Naive thymus-derived CD8-positive, alpha-beta T cell (primary cell): ENCODE results near the gene GATA3. TPM values are rescaled to one million over a fixed set of nuclear protein-coding genes. Genes with fewer than 3 reads are reported as not detected.

Source experiments
- ATAC-seq, 2 donors: fragments of 150-1000 bp; cut with Tn5 transposase in 1 of 2; sonication (Bioruptor Pico), chemical (Tn5 transposase) in 1 of 2; 1 replicate in 1 of 2; 2 replicates in 1 of 2; pipeline ENCODE4 v1.10.0; 2021; ENCODE audit warnings: mild to moderate bottlenecking in 2 of 2, moderate library complexity in 2 of 2
- POLR2A ChIA-PET: fragments of 350-600 bp; sonication (Branson Sonifier 250); formaldehyde crosslinking; loops from one replicate; lab custom pipeline; 2021; ENCODE audit warnings: antibody characterized with exemption; lab: Charles Lee
- DNase-seq, 10 donors: peaks; one replicate each; pipeline versions ENCODE4 v3.0.0 to v3.0.0-alpha.2; 2020 to 2022
- H3K27ac Mint-ChIP-seq, 10 donors: one replicate each; pipeline ENCODE4 v1.8.0; 2020 to 2022; ENCODE audit warnings: mild to moderate bottlenecking in 10 of 10, mixed read lengths in 10 of 10, moderate library complexity in 4 of 10, inconsistent platforms in 1 of 10
- H3K27me3 Mint-ChIP-seq, 5 donors: one replicate each; pipeline ENCODE4 v1.8.0; 2021 to 2022; ENCODE audit warnings: mixed read lengths in 5 of 5
- H3K36me3 Mint-ChIP-seq, 3 donors: one replicate each; pipeline ENCODE4 v1.8.0; 2020 to 2022; ENCODE audit warnings: mixed read lengths in 3 of 3, mild to moderate bottlenecking in 2 of 3, inconsistent platforms in 1 of 3
- H3K4me1 Mint-ChIP-seq, 4 donors: one replicate each; pipeline ENCODE4 v1.8.0; 2021 to 2022; ENCODE audit warnings: mixed read lengths in 4 of 4
- H3K4me3 Mint-ChIP-seq, 10 donors: one replicate each; pipeline ENCODE4 v1.8.0; 2020 to 2022; ENCODE audit warnings: mild to moderate bottlenecking in 10 of 10, mixed read lengths in 10 of 10, moderate library complexity in 6 of 10, inconsistent platforms in 1 of 10
- H3K9me3 Mint-ChIP-seq, 9 donors: one replicate each; pipeline ENCODE4 v1.8.0; 2020 to 2022; ENCODE audit warnings: mixed read lengths in 9 of 9, mild to moderate bottlenecking in 3 of 9, inconsistent platforms in 1 of 9, moderate library complexity in 1 of 9
- polyA plus RNA-seq, 3 donors: library from polyadenylated mRNA; unstranded; fragments of 300-500 nt; fragmentation: Illumina TruSeq; gene quantifications; one replicate each; pipeline ENCODE4 v1.2.3, GENCODE V29; 2021
- total RNA-seq, 8 experiments: library from RNA in 2 of 8; stranded (reverse) in 2 of 8; gene quantifications; one replicate each; pipeline ENCODE4 v1.2.3 and lab custom pipeline; 2021 to 2026

The GATA3 gene
- total and polyA plus RNA-seq, 5 experiments from 2014 or later = 20.5 to 27.7 (median 23.9) TPM

DNA sequence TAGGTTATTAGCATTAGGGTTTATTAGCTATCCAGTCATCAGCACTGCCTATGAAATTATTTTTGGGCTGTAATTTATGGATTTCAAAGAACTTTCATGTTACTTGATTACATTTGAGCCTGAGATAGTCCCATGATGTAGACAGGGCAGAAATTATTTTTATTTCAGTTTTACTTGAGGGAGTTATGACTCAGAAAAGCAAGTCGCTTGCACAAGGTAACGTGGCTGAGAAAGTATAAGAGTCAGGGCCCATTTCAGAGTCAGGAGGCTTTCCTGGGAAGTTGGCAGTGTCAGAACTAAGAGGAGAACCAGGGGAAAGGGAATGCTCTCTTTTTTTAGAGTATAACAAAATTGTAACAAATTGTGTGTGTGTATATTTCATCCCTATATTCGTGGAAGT is 16.5 kb downstream of the GATA3 start:
- POLR2A ChIA-PET = interaction anchor here (1.3 to 1.5 kb wide), 2 partner anchors 10 to 15 kb away, joined by 4 read pairs; no protein-coding TSS in a partner anchor
- no peak for ATAC-seq
- Mint-ChIP-seq H3K4me1 (peaks cover 15 to 68% (median 49%) of the 10 kb centered on the region in 4 donors), H3K36me3 (peaks cover 14 to 100% (median 46%) of the 10 kb centered on the region in 3 donors), H3K4me3 (peak overlapping the region in 1 of 10 donors; percentile 44), H3K27ac (peak overlapping the region in 4 of 10 donors; percentile 34 to 84 (median 72)), H3K27me3 (no peaks in the 10 kb centered on the region), H3K9me3 (no peaks in the 10 kb centered on the region)
- DNase-seq = no peak

DNA sequence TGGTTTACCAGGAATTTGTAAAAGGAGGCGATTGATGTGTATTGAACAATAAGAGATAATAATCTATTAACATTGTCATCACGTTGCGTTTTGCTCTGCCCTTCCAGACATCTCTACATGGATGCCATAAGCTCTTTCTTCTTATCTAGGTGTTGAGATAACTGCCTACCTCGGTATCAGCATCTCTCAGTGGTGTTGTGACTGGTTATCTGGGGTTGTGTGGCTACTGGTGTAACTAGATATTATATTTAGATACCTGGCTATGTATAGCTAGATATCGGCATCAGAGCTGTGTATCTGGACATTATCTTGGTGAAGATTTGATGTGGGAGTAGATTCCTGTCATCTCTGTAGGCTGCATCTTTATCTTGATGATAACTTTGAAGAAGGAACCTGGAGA is 17.2 kb downstream of the GATA3 start:
- H3K9me3 Mint-ChIP-seq = no peaks in the 10 kb centered on the region
- peaks cover 12 to 61% (median 42%) of the 10 kb centered on the region in 4 donors for H3K4me1 Mint-ChIP-seq
- H3K36me3 Mint-ChIP-seq = peaks cover 14 to 97% (median 41%) of the 10 kb centered on the region in 3 donors
- POLR2A ChIA-PET = interaction anchor here (0.8 to 1.3 kb wide), 2 partner anchors 9 to 11 kb away, joined by 3 to 4 read pairs; no protein-coding TSS in a partner anchor
- ATAC-seq (no peak), DNase-seq (no peak)
- H3K27ac Mint-ChIP-seq = peak overlapping the region in 8 of 10 donors; percentile 4 to 85 (median 56)
- no peak overlapping the region for H3K4me3 Mint-ChIP-seq
- no peaks in the 10 kb centered on the region for H3K27me3 Mint-ChIP-seq

DNA sequence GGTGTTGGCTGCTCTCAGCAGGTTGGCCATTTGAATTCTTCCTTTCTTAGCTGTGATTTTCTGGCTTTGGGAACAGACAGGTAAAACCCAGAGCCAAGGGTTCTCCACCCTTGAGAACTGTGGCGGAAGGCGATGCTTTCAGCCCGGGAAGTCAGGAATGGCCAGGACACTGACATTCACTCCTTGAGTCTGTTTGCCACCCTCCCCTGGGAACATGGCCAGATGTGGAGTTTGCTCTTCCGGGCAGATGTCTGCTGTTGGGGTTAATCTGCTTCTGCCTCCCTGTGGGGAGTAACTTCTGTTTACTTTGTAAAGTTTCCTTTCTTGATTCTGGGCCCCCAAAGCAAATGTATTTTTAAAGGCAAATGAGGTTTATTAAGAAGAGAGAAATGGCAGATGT is 17.7 kb downstream of the GATA3 start:
- no peak for DNase-seq
- peak overlapping the region in 8 of 10 donors; percentile 14 to 84 (median 24) for H3K27ac Mint-ChIP-seq
- POLR2A ChIA-PET = interaction anchor here (0.8 to 1.3 kb wide), 2 partner anchors 10 to 11 kb away, joined by 3 to 4 read pairs; no protein-coding TSS in a partner anchor
- peaks cover 12 to 56% (median 39%) of the 10 kb centered on the region in 4 donors for H3K4me1 Mint-ChIP-seq
- peaks cover 10 to 92% (median 35%) of the 10 kb centered on the region in 3 donors for H3K36me3 Mint-ChIP-seq
- H3K27me3 Mint-ChIP-seq = no peaks in the 10 kb centered on the region
- no peak for ATAC-seq
- H3K4me3 Mint-ChIP-seq = peak overlapping the region in 1 of 10 donors; percentile 24
- no peaks in the 10 kb centered on the region for H3K9me3 Mint-ChIP-seq

DNA sequence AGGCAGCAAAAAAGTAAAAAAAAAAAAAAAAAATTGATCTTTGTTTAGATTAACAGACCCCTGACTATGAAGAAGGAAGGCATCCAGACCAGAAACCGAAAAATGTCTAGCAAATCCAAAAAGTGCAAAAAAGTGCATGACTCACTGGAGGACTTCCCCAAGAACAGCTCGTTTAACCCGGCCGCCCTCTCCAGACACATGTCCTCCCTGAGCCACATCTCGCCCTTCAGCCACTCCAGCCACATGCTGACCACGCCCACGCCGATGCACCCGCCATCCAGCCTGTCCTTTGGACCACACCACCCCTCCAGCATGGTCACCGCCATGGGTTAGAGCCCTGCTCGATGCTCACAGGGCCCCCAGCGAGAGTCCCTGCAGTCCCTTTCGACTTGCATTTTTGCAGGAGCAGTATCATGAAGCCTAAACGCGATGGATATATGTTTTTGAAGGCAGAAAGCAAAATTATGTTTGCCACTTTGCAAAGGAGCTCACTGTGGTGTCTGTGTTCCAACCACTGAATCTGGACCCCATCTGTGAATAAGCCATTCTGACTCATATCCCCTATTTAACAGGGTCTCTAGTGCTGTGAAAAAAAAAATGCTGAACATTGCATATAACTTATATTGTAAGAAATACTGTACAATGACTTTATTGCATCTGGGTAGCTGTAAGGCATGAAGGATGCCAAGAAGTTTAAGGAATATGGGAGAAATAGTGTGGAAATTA is 19.4 kb downstream of the GATA3 start:
- no peaks in the 10 kb centered on the region for H3K9me3 Mint-ChIP-seq
- H3K36me3 Mint-ChIP-seq = peaks cover 17 to 84% (median 26%) of the 10 kb centered on the region in 3 donors
- ATAC-seq = no peak
- POLR2A ChIA-PET = no interaction called here
- H3K27ac Mint-ChIP-seq = peak overlapping the region in 4 of 10 donors; percentile 11 to 79 (median 50)
- H3K4me1 Mint-ChIP-seq = peaks cover 15 to 42% (median 33%) of the 10 kb centered on the region in 4 donors
- no peak for DNase-seq
- no peaks in the 10 kb centered on the region for H3K27me3 Mint-ChIP-seq
- peak overlapping the region in 1 of 10 donors; percentile 41 for H3K4me3 Mint-ChIP-seq

DNA sequence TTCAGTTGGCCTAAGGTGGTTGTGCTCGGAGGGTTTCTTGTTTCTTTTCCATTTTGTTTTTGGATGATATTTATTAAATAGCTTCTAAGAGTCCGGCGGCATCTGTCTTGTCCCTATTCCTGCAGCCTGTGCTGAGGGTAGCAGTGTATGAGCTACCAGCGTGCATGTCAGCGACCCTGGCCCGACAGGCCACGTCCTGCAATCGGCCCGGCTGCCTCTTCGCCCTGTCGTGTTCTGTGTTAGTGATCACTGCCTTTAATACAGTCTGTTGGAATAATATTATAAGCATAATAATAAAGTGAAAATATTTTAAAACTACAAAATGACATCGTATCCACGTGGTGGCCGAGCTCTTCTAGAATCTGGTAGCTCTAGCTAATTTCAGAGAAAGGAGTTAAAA is 20.4 kb downstream of the GATA3 start:
- POLR2A ChIA-PET = no interaction called here
- Mint-ChIP-seq H3K36me3 (peaks cover 12 to 77% (median 25%) of the 10 kb centered on the region in 3 donors), H3K27me3 (no peaks in the 10 kb centered on the region), H3K4me1 (peaks cover 13 to 33% (median 26%) of the 10 kb centered on the region in 4 donors), H3K27ac (peak overlapping the region in 2 of 10 donors; percentile 0 to 74), H3K9me3 (no peaks in the 10 kb centered on the region), H3K4me3 (no peak overlapping the region)
- no peak for DNase-seq
- no peak for ATAC-seq

DNA sequence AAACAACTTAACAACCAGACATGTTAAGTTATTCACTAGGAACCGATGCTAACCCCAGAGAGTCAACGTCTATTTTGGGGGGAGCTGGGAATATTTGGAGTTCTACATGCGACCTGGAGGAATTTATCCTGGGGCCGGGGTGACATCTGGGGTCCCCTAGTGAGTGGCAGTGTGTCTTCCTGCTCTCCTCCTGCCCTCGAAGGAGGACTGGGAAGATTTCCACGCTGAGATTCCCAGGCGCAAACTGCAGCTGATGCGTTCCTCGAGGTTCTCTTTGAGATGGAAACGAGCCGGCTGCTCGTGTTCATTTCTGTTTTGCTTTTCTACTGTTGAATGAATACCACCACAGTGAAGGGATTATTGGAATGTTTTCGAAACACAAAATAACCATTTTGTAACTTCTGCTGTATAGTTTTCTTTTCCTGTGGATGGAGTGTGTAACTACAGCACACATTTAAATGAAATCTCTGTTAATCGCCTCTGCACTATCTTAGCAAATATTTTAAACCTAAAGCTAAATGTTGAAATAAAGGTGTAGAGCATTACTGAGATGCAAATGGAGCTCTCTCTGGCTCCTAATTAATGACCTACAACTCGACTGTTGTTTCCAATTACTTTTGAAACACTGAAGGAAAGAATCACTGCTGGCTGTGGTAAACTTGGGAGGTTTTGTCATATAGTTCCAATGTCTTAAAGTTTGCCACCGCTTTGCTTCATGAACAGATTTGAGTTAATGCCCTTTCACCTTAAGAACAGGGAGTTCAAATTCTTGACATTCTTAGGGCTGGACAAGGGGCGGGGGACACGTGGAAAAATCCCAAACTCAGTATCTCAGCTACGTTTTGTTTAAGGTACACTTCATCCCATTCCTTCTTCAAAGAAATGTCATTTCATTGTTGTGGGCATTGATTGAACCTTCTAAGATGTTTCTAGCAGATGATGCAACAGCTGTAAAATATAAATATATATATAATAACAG is 21.1 kb downstream of the GATA3 start:
- peak overlapping the region in 2 of 10 donors; percentile 34 to 40 for H3K27ac Mint-ChIP-seq

DNA sequence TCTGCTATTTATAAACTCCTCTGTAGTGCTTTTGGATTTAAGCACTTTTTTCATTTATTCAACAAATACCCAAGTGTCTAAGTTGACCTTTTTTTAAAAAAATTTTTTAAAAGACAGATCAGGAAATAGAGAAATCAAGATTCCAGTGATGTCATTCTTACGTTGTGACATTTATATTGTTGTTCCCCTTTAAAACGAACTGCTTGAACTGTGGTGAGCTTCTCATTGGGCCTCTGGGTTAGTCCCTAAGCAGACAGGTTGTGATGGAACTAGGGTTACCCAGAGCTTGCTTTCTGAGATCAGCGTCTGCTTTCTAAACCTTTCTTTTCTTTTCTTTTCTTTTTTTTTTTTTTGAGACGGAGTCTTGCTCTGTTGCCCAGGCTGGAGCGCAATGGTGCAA is 22.4 kb downstream of the GATA3 start:
- Mint-ChIP-seq H3K27ac (no peak overlapping the region), H3K9me3 (no peaks in the 10 kb centered on the region), H3K4me1 (peaks cover 8 to 18% (median 13%) of the 10 kb centered on the region in 4 donors), H3K27me3 (no peaks in the 10 kb centered on the region), H3K36me3 (peaks cover 12 to 66% (median 26%) of the 10 kb centered on the region in 3 donors), H3K4me3 (no peak overlapping the region)
- POLR2A ChIA-PET = no interaction called here
- DNase-seq (no peak), ATAC-seq (no peak)

More for the DNA sequence above, 21.1 kb downstream of the GATA3 start:
- Mint-ChIP-seq H3K4me1 (peaks cover 10 to 28% (median 23%) of the 10 kb centered on the region in 4 donors), H3K27me3 (no peaks in the 10 kb centered on the region), H3K9me3 (no peaks in the 10 kb centered on the region), H3K36me3 (peaks cover 12 to 72% (median 20%) of the 10 kb centered on the region in 3 donors), H3K4me3 (no peak overlapping the region)
- no peak for ATAC-seq
- POLR2A ChIA-PET = interaction anchor here (0.5 kb wide), 1 partner anchor 37 kb away, joined by 4 read pairs; no protein-coding TSS in a partner anchor
- DNase-seq = no peak

DNA sequence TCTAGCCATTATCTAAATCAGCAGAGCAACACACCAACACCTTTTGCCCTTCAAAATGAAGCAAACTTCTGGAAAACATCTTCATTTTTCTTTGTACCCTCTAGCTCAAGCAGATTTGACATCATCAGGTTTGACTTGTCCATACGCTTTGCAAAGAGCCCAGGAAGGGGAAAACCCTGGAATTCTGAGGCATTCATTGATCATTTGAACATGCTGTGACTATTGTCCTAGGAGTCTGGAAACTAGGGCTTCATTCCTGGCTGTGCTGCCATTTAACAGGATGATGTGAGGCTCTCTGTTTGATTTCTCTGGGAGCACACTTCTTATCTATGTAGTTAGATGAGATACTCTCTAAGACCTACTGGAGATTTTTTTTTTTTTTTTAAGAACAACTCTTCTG is 23.5 kb downstream of the GATA3 start:
- POLR2A ChIA-PET = no interaction called here
- ATAC-seq (no peak), DNase-seq (no peak)
- Mint-ChIP-seq H3K27me3 (no peaks in the 10 kb centered on the region), H3K27ac (peak overlapping the region in 1 of 10 donors; percentile 29), H3K4me1 (peaks cover 0 to 14% (median 9%) of the 10 kb centered on the region in 4 donors), H3K36me3 (peaks cover 11 to 55% (median 27%) of the 10 kb centered on the region in 3 donors), H3K4me3 (no peak overlapping the region), H3K9me3 (no peaks in the 10 kb centered on the region)

DNA sequence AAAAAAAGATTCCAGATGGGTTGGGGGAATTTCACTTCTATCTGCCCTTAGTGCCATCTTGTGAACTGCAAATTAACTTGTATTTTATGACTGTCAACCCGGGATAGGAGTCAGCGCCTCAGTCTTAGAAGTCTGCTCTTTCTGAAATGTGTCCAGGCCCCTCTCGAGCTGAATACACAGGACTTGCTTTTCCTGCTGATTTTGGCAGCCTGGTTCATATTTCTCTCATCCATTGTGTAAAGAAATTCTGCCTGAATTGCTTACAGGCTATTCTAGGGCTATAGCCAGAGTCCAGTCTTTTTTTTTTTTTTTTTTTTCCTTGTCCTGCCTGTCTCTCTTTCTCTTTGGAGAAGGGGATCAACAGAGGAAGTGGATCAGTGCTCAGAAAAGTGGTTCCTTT is 24.6 kb downstream of the GATA3 start:
- DNase-seq (no peak), ATAC-seq (no peak)
- H3K9me3 Mint-ChIP-seq = no peaks in the 10 kb centered on the region
- POLR2A ChIA-PET = no interaction called here
- no peaks in the 10 kb centered on the region for H3K27me3 Mint-ChIP-seq
- peaks cover 11 to 46% (median 29%) of the 10 kb centered on the region in 3 donors for H3K36me3 Mint-ChIP-seq
- H3K27ac Mint-ChIP-seq = no peak overlapping the region
- H3K4me1 Mint-ChIP-seq = peaks cover 0 to 8% (median 5%) of the 10 kb centered on the region in 4 donors
- H3K4me3 Mint-ChIP-seq = no peak overlapping the region

DNA sequence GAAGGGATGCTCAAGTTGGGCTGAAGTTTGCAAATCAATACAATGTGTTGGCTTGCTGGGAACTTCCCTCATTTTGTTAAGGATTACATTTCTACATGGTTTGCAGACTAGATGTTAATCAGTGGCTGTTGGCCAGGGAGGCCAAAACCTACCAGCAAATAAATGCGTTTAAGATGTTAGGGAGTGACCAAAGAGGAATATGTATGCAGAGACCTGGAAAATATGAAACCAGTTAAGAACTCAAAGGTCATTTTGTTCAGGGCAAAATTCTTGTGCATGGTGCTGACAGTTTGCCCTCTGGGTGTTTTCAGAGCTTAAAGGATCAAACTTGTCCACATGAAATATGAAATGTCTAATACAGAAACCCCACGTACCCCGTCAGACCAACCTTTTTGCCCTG is 30.3 kb downstream of the GATA3 start:
- Mint-ChIP-seq H3K4me1 (peaks cover 7 to 22% (median 14%) of the 10 kb centered on the region in 4 donors), H3K9me3 (no peaks in the 10 kb centered on the region), H3K27ac (no peak overlapping the region), H3K4me3 (no peak overlapping the region), H3K27me3 (no peaks in the 10 kb centered on the region), H3K36me3 (peaks cover 3 to 23% (median 12%) of the 10 kb centered on the region in 3 donors)
- no peak for ATAC-seq
- POLR2A ChIA-PET = no interaction called here
- DNase-seq = no peak

DNA sequence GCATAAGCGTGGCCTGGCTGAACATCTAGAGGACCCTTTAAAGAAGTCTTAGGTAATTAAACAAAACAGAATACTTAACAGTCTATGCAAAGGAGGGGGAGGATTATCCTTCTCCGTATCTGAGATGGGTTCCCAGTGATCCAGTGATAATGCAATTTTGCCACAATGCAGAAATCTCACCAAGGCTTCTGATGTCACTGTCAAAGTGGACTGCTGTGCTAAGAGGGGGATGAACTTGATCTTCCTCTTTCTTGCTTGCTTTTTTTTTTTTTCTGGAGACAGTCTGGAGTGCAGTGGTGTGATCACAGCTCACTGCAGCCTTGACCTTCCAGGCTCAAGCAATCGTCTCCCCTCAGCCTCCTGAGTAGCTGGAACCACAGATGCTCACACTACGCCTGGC is 30.8 kb downstream of the GATA3 start:
- Mint-ChIP-seq H3K4me1 (peaks cover 7 to 23% (median 15%) of the 10 kb centered on the region in 4 donors), H3K36me3 (peaks cover 3 to 23% (median 12%) of the 10 kb centered on the region in 3 donors), H3K27ac (peak overlapping the region in 1 of 10 donors; percentile 56), H3K27me3 (no peaks in the 10 kb centered on the region), H3K9me3 (no peaks in the 10 kb centered on the region), H3K4me3 (no peak overlapping the region)
- POLR2A ChIA-PET = no interaction called here
- no peak for DNase-seq
- no peak for ATAC-seq

DNA sequence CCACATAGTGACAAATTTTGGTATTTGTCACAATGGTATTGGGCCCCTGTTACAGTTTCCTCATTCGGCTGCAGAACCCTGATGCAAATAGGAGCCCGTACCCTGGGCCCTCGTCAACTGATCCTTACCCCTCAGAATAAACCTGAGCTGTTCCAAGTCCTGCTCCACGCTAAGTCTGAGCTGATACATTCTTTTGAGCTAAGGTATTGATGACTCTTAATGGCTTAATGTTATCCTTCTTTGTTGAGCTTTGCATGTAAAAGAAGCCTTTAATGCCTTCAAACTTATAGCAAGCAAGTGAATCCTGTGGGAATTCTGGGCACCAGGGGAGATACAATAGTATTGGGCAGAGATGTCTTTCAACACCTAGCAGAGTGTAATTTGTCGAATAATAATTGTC is 31.8 kb downstream of the GATA3 start:
- Mint-ChIP-seq H3K9me3 (no peaks in the 10 kb centered on the region), H3K4me3 (no peak overlapping the region), H3K27me3 (no peaks in the 10 kb centered on the region), H3K27ac (no peak overlapping the region), H3K4me1 (peaks cover 6 to 23% (median 14%) of the 10 kb centered on the region in 4 donors), H3K36me3 (peaks cover 3 to 16% (median 3%) of the 10 kb centered on the region in 3 donors)
- no peak for DNase-seq
- no peak for ATAC-seq
- POLR2A ChIA-PET = interaction anchor here (1.0 kb wide), 1 partner anchor 25 kb away, joined by 5 read pairs; no protein-coding TSS in a partner anchor
